NCI-H345 treated with DMSO at 0.1 percent for 48 hours (cell line): ENCODE results near the gene SLCO4A1.

Experiments
- DNase-seq: peaks from one replicate; lab custom pipeline; 2025; ENCODE audit not compliant: unreplicated experiment; lab: John Stamatoyannopoulos, UW

Gene SLCO4A1

GRCh38 chr20:62606016-62606415 is 36.3 kb upstream of the SLCO4A1 start:
- no peak for DNase-seq

GRCh38 chr20:62606551-62607201 is 35.6 kb upstream of the SLCO4A1 start:
- peak; percentile 83 for DNase-seq

GRCh38 chr20:62607366-62608217 is 34.7 kb upstream of the SLCO4A1 start:
- no peak for DNase-seq

DNA sequence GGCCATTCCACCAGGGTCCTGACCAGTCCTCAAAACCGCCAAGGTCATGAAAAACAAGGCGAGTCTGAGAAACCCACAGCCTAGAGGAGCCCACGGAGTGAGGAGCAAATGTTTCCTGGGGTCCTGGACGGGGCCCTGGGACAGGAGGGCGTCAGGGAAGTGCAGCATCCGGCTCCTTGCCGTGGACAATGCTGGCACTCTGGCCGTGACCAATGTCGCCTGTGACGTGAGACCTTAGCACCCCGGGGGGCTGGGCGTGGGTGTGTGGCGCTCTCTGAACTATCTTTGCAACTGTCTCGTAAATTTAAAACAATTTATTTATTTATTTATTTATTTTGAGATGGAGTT is 34.1 kb upstream of the SLCO4A1 start:
- no peak for DNase-seq

GRCh38 chr20:62609279-62609720 is 33.0 kb upstream of the SLCO4A1 start:
- DNase-seq = no peak

DNA sequence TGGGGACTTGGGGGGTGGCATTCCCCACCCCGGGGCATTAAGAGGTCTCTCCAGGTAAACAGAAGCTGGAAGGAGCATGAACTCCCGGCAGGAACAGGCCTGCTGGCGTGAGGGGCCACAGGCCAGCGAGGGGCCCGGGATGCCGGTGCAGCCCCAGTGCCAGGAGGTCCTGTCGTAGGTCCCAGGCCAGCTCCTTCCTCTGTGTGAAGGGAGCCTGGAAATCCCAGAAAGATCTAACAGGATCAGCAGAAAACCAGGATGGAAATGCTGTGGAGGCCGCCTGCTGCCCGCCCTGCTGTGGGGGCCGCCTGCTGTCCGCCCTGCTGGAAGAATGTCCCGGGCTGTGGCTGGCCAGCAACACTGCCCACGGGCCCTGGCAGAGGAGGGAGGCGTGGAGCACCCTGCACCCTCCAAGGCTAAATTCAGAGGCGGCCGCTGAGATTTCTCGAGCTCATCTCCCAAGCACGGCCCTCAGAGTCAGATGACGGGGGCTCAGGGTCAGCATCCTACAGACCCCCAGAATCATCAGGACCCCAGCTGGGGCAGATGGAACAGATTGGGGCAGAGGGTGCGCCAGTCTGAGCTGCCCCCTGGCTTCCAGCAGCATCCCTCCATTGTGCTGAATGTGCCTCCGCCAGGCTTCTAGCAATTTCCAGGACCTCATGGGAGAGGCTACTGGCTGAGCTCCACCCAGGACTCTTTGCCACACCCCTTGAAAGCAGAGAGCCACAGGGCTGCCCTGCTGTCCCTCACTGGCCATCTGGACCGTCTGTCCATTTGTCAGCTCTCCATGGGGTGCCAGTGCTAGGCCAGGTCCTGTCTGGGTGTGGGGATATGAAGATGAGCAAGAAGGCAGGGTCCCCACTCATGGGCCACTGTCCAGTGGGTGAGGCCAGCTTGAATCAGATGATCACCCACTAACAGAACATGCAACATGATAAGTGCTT is 32.2 kb upstream of the SLCO4A1 start:
- no peak for DNase-seq

DNA sequence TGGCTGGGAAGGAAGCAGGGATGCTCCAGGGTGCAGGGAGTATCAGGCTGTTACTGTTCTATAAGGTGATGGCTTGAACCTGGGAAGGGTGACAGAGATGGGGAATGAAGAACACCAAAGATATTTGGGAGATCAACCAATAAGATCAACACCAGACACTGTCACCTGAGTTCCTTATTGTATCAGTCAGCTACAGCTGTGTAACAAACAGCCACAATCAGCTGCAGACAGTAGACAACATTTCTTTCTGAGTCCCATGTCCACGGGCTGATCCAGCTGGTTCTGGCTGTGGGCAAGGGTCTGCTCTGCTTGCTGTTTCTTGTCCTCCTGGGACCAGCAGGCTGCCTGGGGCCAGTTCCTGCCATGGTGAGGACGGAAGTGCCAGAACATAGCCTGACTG is 31.3 kb upstream of the SLCO4A1 start:
- no peak for DNase-seq

GRCh38 chr20:62611819-62612218 is 30.5 kb upstream of the SLCO4A1 start:
- no peak for DNase-seq

GRCh38 chr20:62614085-62614960 is 28.0 kb upstream of the SLCO4A1 start:
- DNase-seq = no peak

- no peak for DNase-seq
These were observed 27.2 kb upstream of the SLCO4A1 start for GRCh38 chr20:62614961-62615680.

- no peak for DNase-seq
These were observed 26.5 kb upstream of the SLCO4A1 start for GRCh38 chr20:62615750-62616251.

- peak; percentile 53 for DNase-seq
These were observed 25.3 kb upstream of the SLCO4A1 start for GRCh38 chr20:62616728-62617621.

GRCh38 chr20:62617711-62618483 is 24.4 kb upstream of the SLCO4A1 start:
- no peak for DNase-seq

DNA sequence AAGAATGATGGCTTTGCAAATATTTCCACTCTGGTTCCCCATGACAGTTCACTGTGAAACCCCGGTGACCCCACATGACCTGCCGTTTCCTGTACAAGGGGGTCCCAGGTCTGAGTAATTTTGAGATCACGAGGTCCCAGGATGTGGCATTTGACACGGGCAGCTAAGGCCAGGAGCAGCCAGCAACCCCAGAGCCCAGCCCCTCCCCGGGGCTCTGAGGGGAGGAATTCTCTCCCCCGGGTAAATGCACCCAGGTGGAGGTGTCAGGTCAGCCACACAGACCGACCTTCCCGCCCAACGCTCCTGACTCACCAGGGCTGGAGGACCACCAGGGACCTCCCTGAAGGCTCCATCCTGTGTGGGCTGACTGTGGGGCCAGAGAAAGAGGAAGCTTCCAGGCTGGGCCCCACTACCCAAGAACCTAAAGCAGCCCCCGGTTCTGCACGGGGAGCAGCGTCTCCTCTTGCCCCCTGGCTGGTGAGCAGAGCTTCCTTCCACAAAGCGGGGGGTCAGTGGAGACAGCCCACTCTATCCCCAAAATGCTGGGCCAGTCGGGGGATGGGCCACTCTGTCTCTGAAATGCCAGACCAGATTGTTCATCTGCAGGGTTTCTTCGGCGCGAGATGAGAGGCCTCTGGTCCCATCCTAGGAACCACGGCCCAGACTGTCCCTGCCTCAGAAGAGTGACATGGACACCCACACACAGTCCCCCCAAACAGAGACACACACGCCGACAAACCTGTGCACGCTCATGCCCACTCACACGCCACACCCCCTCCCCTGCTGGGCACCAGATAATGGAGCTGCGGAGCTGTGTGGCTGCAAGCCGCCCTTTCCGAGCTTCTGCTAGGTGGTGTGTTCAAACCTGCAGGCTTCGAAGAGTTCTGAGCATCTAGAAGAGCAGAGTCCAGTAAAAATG is 23.4 kb upstream of the SLCO4A1 start:
- DNase-seq = no peak

DNA sequence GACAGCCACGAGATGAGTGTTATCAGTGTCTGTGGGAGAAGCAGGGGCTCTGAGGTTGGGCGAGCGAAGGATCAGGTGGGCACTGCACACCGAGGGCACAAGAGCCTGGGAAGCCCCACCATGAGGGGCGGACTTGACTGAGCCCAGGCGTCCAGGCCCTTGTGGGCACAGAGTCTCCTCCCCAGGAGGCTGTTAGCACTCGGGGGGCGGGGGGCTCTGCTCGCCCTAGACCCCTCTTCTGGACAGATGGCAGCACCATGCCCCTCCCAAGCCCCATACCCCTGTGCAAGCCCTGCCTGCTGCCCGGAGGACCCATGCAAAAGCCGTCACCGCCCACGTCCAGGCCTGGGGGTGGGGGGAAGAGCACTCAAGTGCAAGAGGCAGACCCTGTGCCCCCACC is 21.7 kb upstream of the SLCO4A1 start:
- DNase-seq = no peak

DNA sequence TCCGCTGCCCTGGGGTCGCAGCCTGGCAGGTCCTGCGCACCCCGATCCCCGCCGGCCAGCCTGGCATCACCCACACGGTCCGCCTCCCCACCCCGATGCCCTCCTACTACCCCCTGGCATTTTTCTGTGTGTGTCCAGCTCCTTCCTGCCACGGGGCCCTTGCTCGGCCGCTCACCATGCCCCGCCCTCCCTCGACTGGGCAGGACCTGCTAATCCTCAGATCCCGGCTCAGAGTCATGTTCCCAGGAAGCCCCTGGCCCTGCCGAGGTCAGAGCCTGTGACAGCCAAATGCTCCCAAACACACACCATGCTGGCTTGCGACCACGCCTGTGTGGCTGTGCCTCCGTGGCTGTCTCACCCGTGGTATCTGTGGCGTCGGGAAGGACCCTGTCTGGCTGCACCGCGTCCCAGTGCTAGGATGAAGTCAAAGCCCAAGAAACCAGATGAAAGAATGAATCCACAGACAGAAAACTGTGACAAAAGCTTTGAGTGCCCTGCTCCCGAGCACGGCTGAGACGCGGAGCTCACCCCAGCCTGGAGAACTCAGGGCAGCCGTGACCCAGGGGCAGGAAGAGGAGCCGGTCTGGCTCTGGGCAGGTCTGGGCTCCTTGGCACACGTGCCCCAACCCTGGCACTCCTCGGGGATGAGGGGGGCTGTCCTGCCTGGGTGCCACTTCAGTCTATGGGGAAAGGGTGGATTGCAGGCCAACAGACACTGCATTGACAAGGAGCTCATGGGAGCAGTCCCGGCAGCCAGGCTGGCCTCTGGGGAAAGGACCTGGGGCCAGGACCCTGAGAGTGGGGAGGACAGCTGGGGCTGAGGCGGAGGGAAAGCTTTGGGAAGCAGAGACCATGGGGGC is 20.8 kb upstream of the SLCO4A1 start:
- DNase-seq = no peak
